ENCODE results near the gene GSC2. TPM values are rescaled to one million over a fixed set of nuclear protein-coding genes. Genes with fewer than 3 reads are reported as not detected.
A peak's percentile ranks its signal among the peaks of the same experiment; 100 is the strongest.

The GSC2 gene
- total and polyA plus RNA-seq, 9 donors = not detected

DNA sequence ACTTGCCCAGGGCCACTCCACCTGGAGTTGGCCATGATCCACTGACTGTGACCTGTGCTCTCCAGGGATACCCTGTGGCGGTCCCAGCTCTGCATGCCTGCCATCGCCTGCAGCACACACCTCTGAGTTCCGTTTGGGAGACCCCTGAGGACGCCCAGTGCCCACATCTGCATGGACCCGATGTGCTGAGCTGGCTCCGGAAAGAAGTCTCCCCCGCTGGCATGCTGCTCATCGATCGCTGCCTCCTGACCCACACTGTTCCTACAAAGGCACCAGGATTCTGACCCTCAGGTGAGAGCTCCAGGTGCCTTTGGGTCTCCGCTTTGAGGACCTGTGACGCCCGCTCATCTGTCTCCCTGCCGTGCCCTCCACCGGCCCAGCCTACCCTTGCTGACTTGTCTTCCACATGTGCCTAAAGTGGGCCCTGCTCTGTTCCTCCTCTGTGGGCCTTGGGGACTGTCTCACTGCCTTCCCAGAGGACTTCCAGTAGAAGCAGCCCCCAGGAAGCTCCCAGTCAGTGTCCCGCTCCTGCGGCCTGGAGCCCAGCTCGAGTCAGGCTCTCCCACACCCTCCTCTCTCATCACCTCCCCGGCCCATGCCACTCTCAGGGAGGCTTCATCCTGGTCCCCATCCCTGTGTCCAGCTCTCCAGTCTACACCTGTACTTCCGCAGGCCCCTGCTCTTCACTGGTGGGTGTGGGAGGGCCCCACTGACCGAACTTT is 34.3 kb upstream of the GSC2 start:
- WGBS (ENCODE audit: insufficient coverage) = 84% methylated on average over 17 of the region's 20 CpGs
- H3K36me3 ChIP-seq (ENCODE audit: control insufficient read depth, insufficient read depth, low read length) = peaks cover 6% of the 10 kb centered on the region
- H3K27ac ChIP-seq (ENCODE audit: low read length) = no peak overlapping the region

DNA sequence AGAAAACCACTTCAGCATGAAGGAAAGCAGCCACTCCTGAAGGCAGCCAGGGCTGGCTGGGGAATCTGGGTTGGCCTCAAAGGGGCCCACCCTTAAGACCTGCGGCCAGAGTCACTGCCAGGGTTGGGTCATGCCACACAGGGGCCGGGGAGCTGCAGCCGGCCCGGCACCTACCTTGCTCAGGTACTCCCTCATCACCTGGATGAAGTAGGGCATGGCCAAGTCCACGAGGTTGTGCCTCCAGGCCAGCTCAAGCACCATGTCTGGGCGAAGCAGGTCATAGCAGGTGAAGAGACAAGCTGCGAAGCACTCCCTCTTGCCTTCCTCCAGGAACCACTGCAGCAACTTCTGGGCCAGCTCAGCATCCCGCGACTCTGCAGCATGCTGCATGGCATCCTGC is 33.1 kb upstream of the GSC2 start:
- peaks cover 6% of the 10 kb centered on the region for H3K36me3 ChIP-seq (ENCODE audit: control insufficient read depth, insufficient read depth, low read length)
- H3K4me3 ChIP-seq (ENCODE audit: low read length) = no peak overlapping the region
- 90% methylated on average over 9 of the region's 9 CpGs for WGBS (ENCODE audit: insufficient coverage)
- H3K27ac ChIP-seq (ENCODE audit: low read length) = no peak overlapping the region
- no peak for DNase-seq
- no peaks in the 10 kb centered on the region for H3K27me3 ChIP-seq (ENCODE audit: control insufficient read depth, insufficient read depth, low read length)
- H3K4me1 ChIP-seq (ENCODE audit: control insufficient read depth, insufficient read depth, low read length) = peaks cover 38% of the 10 kb centered on the region
- H3K9me3 ChIP-seq (replicated peaks; ENCODE audit: control insufficient read depth, low read depth, low read length) = no peaks in the 10 kb centered on the region

More for the DNA sequence above, 34.3 kb upstream of the GSC2 start:
- Histone ChIP-seq H3K4me3 (ENCODE audit: low read length) (no peak overlapping the region), H3K9me3 (replicated peaks; ENCODE audit: control insufficient read depth, low read depth, low read length) (no peaks in the 10 kb centered on the region), H3K27me3 (ENCODE audit: control insufficient read depth, insufficient read depth, low read length) (no peaks in the 10 kb centered on the region), H3K4me1 (ENCODE audit: control insufficient read depth, insufficient read depth, low read length) (peaks cover 32% of the 10 kb centered on the region)
- no peak for DNase-seq

- Histone ChIP-seq H3K27ac (ENCODE audit: low read length) (peak overlapping the region; percentile 47), H3K27me3 (ENCODE audit: control insufficient read depth, insufficient read depth, low read length) (no peaks in the 10 kb centered on the region), H3K4me1 (ENCODE audit: control insufficient read depth, insufficient read depth, low read length) (peaks cover 40% of the 10 kb centered on the region), H3K36me3 (ENCODE audit: control insufficient read depth, insufficient read depth, low read length) (peaks cover 4% of the 10 kb centered on the region), H3K9me3 (replicated peaks; ENCODE audit: control insufficient read depth, low read depth, low read length) (no peaks in the 10 kb centered on the region), H3K4me3 (ENCODE audit: low read length) (no peak overlapping the region)
- 65% methylated on average over 4 of the region's 9 CpGs for WGBS (ENCODE audit: insufficient coverage)
- no peak for DNase-seq
Measured at GRCh38 chr22:19182472-19183157, 32.5 kb upstream of the GSC2 start.

DNA sequence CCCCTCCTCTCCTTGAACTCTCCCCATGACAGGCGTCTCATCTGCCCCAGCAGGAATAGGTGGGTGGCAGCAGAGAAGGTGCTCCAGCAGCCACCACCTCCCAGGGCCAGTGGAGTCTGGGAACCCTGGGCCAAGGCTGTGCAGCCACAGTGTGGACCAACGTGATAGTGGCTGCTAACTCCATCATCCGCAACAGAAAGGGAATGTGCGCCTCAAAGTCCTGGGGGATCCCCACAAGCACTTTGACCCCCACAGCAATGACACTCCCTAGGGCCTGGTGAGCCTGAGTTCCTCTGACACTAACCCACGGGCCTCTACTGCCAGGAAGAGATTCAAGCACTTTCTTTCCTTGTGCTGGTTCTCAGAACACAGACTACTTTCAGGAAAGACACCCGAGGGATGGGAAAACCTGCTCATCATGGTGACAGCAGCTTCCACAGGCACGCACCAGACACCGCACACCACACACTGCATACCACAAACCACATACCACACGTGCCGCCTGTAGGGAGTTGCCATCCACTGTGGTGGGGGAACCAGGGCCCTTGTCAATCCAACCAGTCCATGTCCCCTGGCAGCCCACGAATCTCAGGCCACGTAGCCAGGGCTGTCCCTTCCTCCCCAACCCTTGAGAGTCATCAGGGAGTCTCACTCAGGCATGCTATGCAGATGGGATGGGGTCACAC is 31.8 kb upstream of the GSC2 start:
- Histone ChIP-seq H3K27ac (ENCODE audit: low read length) (peak overlapping the region; percentile 69), H3K4me1 (ENCODE audit: control insufficient read depth, insufficient read depth, low read length) (peaks cover 47% of the 10 kb centered on the region), H3K4me3 (ENCODE audit: low read length) (no peak overlapping the region), H3K27me3 (ENCODE audit: control insufficient read depth, insufficient read depth, low read length) (no peaks in the 10 kb centered on the region), H3K9me3 (replicated peaks; ENCODE audit: control insufficient read depth, low read depth, low read length) (no peaks in the 10 kb centered on the region), H3K36me3 (ENCODE audit: control insufficient read depth, insufficient read depth, low read length) (no peaks in the 10 kb centered on the region)
- 60% methylated on average over 6 of the region's 12 CpGs for WGBS (ENCODE audit: insufficient coverage)
- DNase-seq = no peak

GRCh38 chr22:19180740-19181410 is 30.8 kb upstream of the GSC2 start:
- peaks cover 56% of the 10 kb centered on the region for H3K4me1 ChIP-seq (ENCODE audit: control insufficient read depth, insufficient read depth, low read length)
- H3K27ac ChIP-seq (ENCODE audit: low read length) = peak overlapping the region; percentile 69
- no peaks in the 10 kb centered on the region for H3K9me3 ChIP-seq (replicated peaks; ENCODE audit: control insufficient read depth, low read depth, low read length)
- WGBS (ENCODE audit: insufficient coverage) = 86% methylated on average over 4 of the region's 11 CpGs
- H3K4me3 ChIP-seq (ENCODE audit: low read length) = no peak overlapping the region
- no peak for DNase-seq
- H3K27me3 ChIP-seq (ENCODE audit: control insufficient read depth, insufficient read depth, low read length) = no peaks in the 10 kb centered on the region
- H3K36me3 ChIP-seq (ENCODE audit: control insufficient read depth, insufficient read depth, low read length) = no peaks in the 10 kb centered on the region

DNA sequence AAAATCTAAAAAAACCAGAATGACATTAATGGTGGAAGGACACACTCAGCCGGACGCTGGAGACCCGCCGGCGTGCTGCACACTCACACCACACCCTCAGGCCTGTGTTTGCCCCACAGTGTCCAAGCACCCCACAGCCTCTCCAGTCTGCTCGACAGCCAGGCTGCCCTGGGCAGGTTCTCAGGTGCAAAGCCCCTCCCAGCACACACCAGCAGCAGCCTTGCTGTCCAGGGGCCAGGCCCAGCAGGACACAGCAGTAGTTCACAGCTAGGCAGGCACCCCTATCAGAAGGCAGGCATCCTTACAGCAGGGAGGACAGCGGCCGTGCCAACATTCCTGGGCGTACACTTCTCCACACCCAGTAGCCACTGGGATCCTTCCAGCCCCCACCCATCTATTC is 30.1 kb upstream of the GSC2 start:
- H3K27me3 ChIP-seq (ENCODE audit: control insufficient read depth, insufficient read depth, low read length) = no peaks in the 10 kb centered on the region
- H3K9me3 ChIP-seq (replicated peaks; ENCODE audit: control insufficient read depth, low read depth, low read length) = no peaks in the 10 kb centered on the region
- H3K27ac ChIP-seq (ENCODE audit: low read length) = no peak overlapping the region
- no peak for DNase-seq
- H3K36me3 ChIP-seq (ENCODE audit: control insufficient read depth, insufficient read depth, low read length) = no peaks in the 10 kb centered on the region
- no peak overlapping the region for H3K4me3 ChIP-seq (ENCODE audit: low read length)
- WGBS (ENCODE audit: insufficient coverage) = 85% methylated on average over 9 of the region's 9 CpGs
- H3K4me1 ChIP-seq (ENCODE audit: control insufficient read depth, insufficient read depth, low read length) = peaks cover 56% of the 10 kb centered on the region

- peak overlapping the region; percentile 76 for H3K27ac ChIP-seq (ENCODE audit: low read length)
- 30% methylated on average over 13 of the region's 15 CpGs for WGBS (ENCODE audit: insufficient coverage)
Measured at GRCh38 chr22:19179497-19180048, 29.5 kb upstream of the GSC2 start.

DNA sequence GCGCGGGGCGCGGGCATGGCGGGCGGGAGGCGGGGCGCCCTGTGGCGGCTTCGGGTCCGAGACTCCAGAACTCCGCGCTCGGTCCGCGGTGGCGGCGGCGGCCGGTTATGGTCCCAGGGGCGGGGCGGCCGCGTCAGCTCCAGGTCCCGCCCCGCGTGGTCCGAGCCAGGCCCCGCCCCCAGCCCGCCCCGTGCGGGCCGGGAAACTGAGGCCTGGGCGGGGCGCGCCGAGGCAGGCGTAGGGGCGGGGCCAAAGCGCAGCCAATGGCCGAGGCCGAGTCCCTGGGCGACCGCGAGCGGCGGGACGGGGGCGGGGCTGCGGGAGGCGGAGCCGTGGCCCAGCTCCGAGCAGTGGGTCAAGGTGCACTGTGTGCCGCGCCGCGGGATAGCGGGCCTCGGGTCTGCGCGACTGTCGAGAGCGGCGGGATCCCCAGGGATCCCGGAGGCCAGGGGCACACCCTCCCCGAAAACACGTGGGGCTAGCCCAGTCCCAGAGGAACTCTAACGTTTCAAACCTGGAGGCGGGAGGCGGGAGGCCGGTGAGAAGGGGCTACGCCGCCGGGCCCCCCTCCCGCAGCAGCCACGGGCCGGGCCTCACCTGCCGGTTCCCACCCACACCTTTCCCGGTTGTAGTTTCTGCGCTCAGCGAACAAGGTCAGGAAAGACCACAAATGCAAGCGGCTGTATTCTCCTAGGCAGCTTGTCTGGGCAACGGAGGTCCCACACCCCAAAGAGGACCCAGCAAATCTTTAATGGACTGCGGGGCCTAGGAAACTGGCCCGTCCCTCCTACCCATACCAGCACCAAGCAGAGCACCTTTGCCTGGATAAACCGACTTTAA is 28.8 kb upstream of the GSC2 start, which contains the start of gene SLC25A1:
Gene SLC25A1, minus strand, starts transcription at position 80 of the 840 bp plus-strand sequence. Its CDS starts 63 bp downstream, at position 17.
- peaks cover 10% of the 10 kb centered on the region for H3K36me3 ChIP-seq (ENCODE audit: control insufficient read depth, insufficient read depth, low read length)
- peaks cover 60% of the 10 kb centered on the region for H3K4me1 ChIP-seq (ENCODE audit: control insufficient read depth, insufficient read depth, low read length)
- peak; percentile 94 for DNase-seq
- peak within 1 kb of the TSS; percentile 76 for H3K27ac ChIP-seq (ENCODE audit: low read length)
- no peaks in the 10 kb centered on the region for H3K27me3 ChIP-seq (ENCODE audit: control insufficient read depth, insufficient read depth, low read length)
- H3K4me3 ChIP-seq (ENCODE audit: low read length) = peak within 1 kb of the TSS; percentile 55
- WGBS (ENCODE audit: insufficient coverage) = under 1% methylated on average over 83 of the region's 86 CpGs
- H3K9me3 ChIP-seq (replicated peaks; ENCODE audit: control insufficient read depth, low read depth, low read length) = no peaks in the 10 kb centered on the region

More at GRCh38 chr22:19179497-19180048, 29.5 kb upstream of the GSC2 start:
- Histone ChIP-seq H3K4me1 (ENCODE audit: control insufficient read depth, insufficient read depth, low read length) (peaks cover 54% of the 10 kb centered on the region), H3K9me3 (replicated peaks; ENCODE audit: control insufficient read depth, low read depth, low read length) (no peaks in the 10 kb centered on the region), H3K27me3 (ENCODE audit: control insufficient read depth, insufficient read depth, low read length) (no peaks in the 10 kb centered on the region), H3K4me3 (ENCODE audit: low read length) (peak overlapping the region; percentile 50), H3K36me3 (ENCODE audit: control insufficient read depth, insufficient read depth, low read length) (peaks cover 5% of the 10 kb centered on the region)
- DNase-seq = peak; percentile 88

GRCh38 chr22:19178065-19178656 is 28.1 kb upstream of the GSC2 start:
- WGBS (ENCODE audit: insufficient coverage) = under 1% methylated on average over 78 of the region's 80 CpGs
- H3K4me1 ChIP-seq (ENCODE audit: control insufficient read depth, insufficient read depth, low read length) = peaks cover 67% of the 10 kb centered on the region
- peak; percentile 72 for DNase-seq

More at GRCh38 chr22:19178065-19178656, 28.1 kb upstream of the GSC2 start:
- peak overlapping the region; percentile 55 for H3K4me3 ChIP-seq (ENCODE audit: low read length)
- no peaks in the 10 kb centered on the region for H3K27me3 ChIP-seq (ENCODE audit: control insufficient read depth, insufficient read depth, low read length)
- H3K27ac ChIP-seq (ENCODE audit: low read length) = peak overlapping the region; percentile 29
- H3K36me3 ChIP-seq (ENCODE audit: control insufficient read depth, insufficient read depth, low read length) = peaks cover 16% of the 10 kb centered on the region
- no peaks in the 10 kb centered on the region for H3K9me3 ChIP-seq (replicated peaks; ENCODE audit: control insufficient read depth, low read depth, low read length)
